GM12873 (cell line): ENCODE measurements around the gene CELF6.
A peak's percentile ranks its signal among the peaks of the same experiment; 100 is the strongest.

Source experiments
- CTCF ChIP-seq: IDR thresholded peaks from 2 replicates; pipeline ENCODE4 v1.5.1; 2012; ENCODE audit warnings: low read depth, mild to moderate bottlenecking, moderate library complexity, low read length, control low read depth; ENCODE audit not compliant: insufficient read depth; ENCODE audit errors: missing control alignments

The CELF6 gene

GRCh38 chr15:72281713-72282112, 38.2 kb downstream of the CELF6 start:
- no peak for TF ChIP-seq CTCF

- no peak for TF ChIP-seq CTCF
These were observed 39.2 kb downstream of the CELF6 start for GRCh38 chr15:72280751-72281150.

- no peak for TF ChIP-seq CTCF
These were observed 41.2 kb downstream of the CELF6 start for GRCh38 chr15:72278737-72279136.

DNA sequence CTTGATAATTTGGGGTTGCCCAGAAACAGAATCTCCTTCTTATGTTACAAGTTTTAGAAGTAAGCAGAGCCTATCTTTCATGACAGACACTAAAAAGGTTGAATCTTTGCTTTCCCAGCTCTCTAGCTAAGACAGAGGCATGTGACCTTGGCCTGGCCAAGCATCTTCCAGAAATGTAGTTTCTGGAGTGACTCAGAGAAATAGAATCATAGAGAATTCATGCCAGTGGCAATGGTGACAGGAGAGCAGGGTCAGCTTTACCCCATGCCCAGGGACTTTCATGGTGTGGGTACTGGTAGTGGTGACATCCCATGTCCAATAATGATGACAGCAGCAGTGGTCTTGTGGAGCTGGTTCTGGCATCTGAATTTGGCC, 43.6 kb downstream of the CELF6 start:
- no peak for TF ChIP-seq CTCF

DNA sequence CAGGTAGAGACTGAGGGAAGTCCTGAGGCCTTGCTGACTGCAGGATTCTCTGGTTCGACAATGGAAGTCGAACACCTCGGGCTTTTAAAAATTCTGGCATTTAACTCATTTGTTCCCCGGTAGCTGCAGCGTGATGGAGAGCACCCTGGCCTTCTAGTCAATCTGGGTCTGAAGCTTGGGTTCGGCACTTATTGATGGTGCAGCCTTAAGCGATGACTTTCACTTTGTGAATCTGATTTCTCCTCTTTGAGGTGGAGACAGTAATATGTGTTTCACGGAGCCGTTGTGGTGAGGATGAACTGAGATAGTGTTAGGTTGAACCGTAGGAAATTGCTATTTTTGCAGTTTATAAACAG, 47.0 kb downstream of the CELF6 start:
- TF ChIP-seq CTCF: no peak

- TF ChIP-seq CTCF: peak; percentile 70
These were observed 47.6 kb downstream of the CELF6 start, which contains the start of gene PARP6 for GRCh38 chr15:72272213-72272996. TSS of gene PARP6 (minus strand) at chr15:72272554. CDS start at chr15:72267477, 5,077 bp downstream.

DNA sequence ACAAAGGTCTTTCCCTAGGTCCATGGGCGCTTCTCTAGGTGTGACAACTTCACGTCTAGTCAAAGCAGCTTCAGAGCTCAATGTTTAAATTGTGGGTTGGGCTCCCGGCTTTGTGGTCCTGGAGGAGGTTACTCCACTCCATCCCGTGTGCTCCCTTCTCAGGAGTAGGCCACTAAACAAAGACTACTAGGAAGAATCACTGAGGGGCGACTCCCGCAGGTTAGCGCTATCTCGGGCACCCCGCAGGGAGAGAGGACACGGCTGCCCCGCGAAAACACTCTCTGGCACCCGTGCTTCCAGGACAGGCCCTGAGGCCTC, 48.1 kb downstream of the CELF6 start:
- TF ChIP-seq CTCF: no peak
